Stimulated activated CD8-positive, alpha-beta memory T cell treated with anti-CD3 and anti-CD28 coated beads, Interleukin-12 subunit alpha, Interleukin-12 subunit beta, amount 100 ng/mL, for 4 hours (primary cell): ENCODE results near the gene BBS7.

ENCODE experiments used
- DNase-seq: peaks from one replicate; pipeline ENCODE4 v3.0.0-alpha.2; 2020; ENCODE audit warnings: low read depth

Gene BBS7

DNA sequence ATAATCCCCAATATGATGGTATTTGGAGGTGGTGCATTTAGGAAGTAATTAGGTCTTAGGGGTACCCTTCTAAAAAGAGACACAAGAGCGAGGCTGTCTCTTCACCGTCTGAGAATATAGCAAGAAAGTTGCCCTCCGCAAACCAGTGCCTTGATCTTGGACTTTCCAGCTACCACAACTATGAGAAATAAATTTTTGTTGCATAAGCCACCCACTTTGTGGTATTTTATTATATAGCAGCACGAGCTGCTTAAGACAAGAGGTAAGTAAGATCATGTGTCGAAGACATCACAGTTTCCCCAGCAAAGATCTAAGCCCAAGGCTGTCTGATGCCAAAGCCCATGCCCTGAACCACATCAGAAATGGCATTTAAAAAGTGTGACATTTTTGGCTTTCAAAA lies 78.8 kb downstream of the BBS7 start:
- no peak for DNase-seq

- no peak for DNase-seq
These were observed 79.3 kb downstream of the BBS7 start for GRCh38 chr4:121790976-121791375.

DNA sequence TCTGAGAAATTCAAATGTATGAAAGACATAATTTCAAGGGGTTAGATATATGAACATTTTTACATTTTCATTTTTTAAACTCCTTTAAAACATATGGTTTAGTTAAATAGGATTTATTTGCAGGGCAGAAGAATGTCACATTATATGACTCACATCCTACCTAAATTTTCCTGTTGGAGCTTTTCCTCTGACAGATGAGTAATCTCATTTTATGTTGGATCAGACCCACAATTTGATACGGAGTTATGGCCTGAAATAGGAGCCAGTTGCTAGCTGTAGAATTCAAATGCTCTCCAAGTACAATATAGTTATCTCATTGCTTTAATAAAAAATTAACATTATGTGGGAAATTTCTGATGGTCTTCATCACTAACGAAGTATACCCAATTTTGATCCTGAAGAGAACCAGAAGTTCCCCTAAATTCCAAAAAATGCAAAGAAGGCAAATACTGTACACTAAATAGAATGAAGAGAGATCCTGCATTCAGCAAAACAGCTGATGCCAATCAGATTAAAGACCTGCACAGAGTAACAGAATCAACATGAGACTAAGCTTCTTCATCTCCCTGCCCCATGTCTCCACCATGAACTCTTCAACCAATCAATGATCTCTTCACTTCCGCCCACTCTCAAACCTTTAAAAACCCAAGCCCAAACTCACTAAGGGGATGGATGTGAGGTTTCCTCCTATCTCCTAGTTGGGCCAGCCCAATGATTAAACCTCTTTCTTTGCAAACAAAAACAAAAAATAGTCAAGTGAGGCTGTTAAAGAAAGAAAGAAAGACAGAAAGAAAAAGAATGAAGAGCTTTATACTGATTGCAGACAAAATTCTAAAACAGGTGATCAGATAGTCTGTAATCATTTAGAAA lies 80.1 kb downstream of the BBS7 start:
- no peak for DNase-seq

GRCh38 chr4:121789455-121789854 lies 80.8 kb downstream of the BBS7 start:
- no peak for DNase-seq

- no peak for DNase-seq
These were observed 81.4 kb downstream of the BBS7 start for GRCh38 chr4:121788896-121789295.

GRCh38 chr4:121786221-121786620 lies 84.1 kb downstream of the BBS7 start:
- no peak for DNase-seq

DNA sequence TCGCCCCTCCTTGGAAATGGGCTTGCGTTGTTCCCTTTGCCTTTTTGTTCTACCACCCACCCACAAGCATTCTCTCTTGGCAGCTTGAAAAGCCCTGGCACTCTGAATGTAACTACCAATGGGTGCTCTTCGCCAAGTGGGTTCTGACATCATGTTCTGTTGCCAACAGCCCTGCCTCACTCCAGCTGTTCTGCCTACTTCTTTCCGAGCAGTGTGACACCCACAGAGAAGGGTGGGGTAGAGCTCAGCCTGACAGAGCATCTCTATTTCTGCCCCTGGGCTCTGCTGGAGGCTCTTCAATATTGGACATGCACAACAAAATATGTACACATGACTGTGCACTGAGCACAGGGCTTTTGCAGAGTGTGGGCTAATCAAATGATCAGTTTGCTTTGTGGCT lies 84.8 kb downstream of the BBS7 start:
- no peak for DNase-seq

DNA sequence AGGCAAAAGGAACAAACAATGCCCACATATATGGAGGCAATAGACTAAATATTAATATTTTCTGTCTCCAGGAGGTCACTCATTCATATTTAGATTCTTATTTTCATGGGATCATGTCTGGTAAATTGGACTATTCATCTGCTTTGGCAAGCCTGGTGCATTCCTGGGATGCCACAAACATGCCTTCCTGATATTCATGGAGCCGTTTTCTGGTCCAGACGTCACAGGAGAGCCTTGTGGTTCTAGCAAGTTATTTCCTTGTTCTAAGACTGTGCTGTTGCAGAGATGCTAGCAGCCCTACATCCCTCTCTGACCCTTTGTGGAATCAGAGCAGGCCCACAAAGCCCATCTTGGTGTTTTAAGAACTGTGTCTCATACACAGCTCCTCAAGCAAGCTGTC lies 85.3 kb downstream of the BBS7 start:
- no peak for DNase-seq

DNA sequence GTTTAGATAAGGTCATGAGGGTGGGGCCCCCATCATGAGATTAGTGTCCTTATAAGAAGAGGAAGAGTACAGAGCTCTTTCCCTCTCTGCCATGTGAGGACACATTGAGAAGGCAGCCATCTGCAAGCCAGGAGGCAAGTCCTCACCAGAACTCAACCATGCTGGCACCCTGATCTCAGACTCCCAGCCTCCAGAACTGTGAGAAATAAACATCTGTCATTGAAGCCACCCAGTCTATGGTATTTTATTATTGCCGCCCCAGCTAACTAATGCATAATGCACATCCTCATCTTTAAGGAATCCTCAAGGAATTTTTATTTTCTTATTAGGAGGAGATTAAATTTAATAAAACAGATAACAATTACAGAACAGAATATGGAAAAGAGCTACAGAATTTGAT lies 85.9 kb downstream of the BBS7 start:
- no peak for DNase-seq

DNA sequence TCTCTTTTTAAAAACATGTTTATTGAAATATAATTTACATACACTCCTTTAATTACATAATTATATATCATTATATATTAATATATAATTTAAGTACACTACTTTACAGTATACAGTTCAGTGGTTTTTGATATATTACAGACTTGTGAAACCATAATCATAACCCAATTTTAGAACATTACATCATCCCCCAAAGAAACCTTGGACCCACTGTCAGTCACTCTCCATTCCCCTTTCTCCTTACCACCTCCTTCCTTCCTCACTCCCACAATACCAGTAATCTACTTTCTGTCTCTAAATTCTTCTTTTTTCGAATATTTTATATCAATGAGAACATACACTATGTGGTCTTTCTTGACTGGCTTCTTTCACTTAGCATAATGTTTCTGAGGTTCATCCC lies 87.1 kb downstream of the BBS7 start:
- no peak for DNase-seq

DNA sequence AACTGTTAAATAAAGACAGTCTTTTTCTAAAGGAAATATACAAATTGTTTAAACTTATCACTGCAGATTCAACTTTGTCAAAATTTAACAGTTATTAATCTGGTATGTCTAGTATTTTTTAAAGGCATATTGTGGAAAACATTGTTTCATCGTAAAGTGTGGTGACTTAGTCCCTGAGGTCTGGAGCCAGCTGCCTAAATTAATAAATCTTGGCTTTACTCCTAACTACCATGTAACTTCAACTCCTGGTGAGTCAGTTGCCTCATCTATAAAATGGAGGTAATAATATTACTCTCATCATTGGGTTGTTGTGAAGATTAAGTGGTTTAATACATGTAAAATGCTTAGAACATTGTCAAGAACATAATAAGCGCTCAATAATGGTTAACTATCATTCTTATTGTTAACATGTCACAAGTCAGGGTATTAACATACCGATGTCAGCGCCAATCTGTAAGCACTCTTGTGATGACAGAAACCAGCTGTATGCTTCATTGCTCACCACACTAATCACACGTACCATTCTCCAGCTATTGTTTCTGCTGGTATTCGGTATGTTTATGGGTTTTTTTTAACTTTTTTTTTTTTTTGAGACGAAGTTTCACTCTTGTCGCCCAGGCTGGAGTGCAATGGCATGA lies 91.2 kb downstream of the BBS7 start:
- no peak for DNase-seq

DNA sequence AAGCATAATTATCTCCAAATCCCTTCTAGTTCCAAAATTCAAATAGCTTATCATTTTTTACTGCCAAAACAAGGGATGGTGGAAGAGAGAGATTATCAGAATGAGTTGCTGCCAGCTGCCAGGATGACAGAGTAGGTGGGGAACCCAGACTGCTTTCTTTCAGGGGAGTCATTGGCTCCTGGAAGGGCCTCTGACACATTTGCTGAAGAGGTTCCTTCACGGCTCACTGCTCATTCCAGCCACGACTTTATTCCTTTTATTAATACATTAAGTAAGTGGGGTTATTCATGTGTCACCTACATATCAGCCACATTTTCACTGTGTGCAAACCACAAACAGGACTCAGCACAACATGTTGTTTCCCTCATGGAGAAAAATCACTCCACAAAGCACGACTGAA lies 92.6 kb downstream of the BBS7 start:
- DNase-seq = no peak

DNA sequence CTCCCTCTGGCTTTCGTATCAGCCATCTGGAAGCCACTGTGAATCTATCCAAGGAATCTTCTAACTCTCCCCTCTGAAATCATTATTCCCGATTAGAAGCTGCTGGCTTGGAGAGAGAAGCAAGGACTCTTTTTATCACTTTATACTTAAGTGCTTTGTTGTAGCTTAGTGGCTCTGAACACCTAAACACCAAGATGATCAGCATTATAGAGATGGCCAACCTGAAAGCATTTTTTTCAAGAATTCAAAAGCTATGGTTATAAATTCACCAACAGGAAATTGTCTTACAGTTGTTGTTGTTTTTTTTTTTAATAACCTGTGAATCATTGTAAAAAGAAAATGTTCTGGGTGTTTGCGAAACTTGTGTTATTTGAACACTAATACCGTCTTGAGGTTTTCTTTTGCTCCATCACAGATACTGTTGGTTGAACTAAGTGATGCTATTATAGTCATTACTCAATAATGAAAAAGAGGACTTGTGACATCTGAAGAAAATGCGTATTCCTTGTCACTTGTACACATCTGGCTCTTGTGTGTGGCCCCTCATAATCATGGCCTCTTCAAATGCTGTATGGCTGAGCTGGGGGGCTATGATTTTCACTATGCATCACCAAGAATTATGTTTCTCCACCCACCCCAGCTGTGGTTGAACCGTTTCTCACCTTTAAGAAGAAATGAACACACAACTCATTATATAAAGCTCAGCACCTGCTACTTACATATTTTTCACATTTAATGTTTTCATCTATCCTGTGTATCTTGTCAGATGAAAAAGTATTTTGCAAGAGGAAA lies 93.5 kb downstream of the BBS7 start:
- DNase-seq = no peak
